ENCODE measurements around the gene AHNAK.

AHNAK gene

DNA sequence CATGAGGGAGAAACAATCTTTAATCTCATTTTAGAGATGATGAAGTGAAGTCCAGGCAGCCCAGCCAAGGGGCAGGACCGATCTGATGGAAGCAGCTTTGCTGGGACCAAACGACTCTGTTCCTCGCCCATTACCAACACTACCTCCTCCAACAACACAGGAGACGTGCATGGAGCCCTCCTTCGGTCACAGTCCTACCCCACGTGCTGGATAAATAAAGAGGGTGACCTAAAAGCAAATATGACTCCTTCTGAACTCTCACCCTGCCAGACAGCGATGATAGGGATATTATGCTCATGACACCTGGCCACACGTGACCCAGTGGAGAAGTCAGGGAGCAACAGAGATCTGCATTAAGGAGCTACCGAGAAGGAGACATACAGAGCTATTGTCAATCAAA is 101.8 kb downstream of the AHNAK start:
- no peaks in the 10 kb centered on the region for H3K27me3 ChIP-seq (ENCODE audit: control insufficient read depth, insufficient read depth, low read length)
- H3K9me3 ChIP-seq (replicated peaks; ENCODE audit: low read length): no peaks in the 10 kb centered on the region
- H3K4me3 ChIP-seq (ENCODE audit: low read length): peak overlapping the region; percentile 71
- H3K36me3 ChIP-seq (ENCODE audit: insufficient read depth, low read length): no peaks in the 10 kb centered on the region
- peaks cover 34% of the 10 kb centered on the region for H3K4me1 ChIP-seq (ENCODE audit: control insufficient read depth, insufficient read depth, low read length)
- H3K4me2 ChIP-seq (ENCODE audit: low read length): peak overlapping the region; percentile 86
- peak overlapping the region; percentile 86 for H3K9ac ChIP-seq (ENCODE audit: low read depth, low read length)

DNA sequence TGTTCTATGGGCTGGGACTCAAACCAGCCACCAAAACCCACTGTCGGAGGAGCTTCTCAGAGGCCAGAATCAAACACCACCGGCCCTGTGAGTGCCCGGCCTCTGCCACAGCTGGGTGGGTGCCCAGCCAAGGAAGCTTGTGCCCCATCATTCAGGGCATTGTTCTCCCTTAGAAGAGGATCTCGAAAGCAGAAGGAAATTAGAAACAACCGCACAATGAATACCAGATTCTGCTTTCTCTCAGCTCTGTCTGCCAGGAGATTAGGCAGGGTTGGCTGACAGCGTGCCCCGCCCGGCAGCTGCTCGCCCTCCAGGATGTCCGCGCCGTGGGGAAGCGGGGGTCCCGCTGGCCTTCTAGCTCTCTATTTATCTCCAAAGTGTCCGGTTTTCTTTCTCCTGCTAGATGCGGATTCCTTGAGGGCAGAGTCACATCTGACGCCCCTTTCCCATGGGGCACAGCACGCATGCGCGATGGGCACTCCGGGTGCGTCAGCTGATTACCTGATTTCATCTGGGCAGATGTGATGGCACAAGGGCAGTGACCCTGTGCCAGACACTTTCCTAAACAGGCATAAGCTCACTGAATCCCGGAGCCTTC is 102.3 kb downstream of the AHNAK start:
- peak overlapping the region; percentile 71 for H3K4me3 ChIP-seq (ENCODE audit: low read length)
- H3K27me3 ChIP-seq (ENCODE audit: control insufficient read depth, insufficient read depth, low read length): no peaks in the 10 kb centered on the region
- no peaks in the 10 kb centered on the region for H3K9me3 ChIP-seq (replicated peaks; ENCODE audit: low read length)
- peaks cover 31% of the 10 kb centered on the region for H3K4me1 ChIP-seq (ENCODE audit: control insufficient read depth, insufficient read depth, low read length)
- H3K4me2 ChIP-seq (ENCODE audit: low read length): peak overlapping the region; percentile 86
- H3K36me3 ChIP-seq (ENCODE audit: insufficient read depth, low read length): no peaks in the 10 kb centered on the region
- peak overlapping the region; percentile 86 for H3K9ac ChIP-seq (ENCODE audit: low read depth, low read length)

DNA sequence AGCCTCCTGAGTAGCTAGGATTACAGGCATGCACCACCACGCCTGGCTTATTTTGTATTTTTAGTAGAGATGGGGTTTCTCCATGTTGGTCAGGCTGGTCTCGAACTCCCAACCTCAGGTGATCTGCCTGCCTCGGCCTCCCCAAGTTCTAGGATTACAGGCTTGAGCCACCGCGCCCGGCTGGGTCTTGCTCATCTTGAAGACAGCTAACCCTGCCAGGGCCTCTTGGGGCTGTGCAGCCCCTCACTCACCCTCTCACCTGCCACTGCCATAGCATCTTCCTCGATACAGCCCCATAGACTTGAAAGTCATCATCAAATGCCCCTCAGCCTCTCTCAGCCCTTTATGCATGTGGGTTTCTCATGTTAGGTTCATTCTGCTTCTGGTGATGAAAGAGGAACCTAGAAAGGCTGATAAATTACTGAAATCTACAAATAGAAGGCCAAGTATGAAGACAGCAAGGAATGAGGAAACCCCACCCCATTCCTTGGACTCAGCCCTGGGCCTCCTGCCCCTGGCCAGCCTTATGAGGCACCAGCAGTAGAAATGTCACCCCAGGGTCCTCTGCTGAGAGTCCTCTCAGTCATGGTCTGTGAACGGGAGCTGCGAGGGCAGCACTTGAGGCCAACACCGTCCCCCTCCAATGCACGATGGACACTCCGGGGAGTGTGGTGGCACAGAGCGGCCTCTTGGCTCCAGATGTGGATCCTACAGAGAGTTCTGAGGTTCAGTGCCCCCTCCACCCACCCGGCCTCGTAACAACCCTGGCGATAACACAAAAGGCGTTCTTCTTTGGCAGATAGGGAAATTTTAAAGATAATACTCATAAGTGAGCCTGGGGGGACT is 103.0 kb downstream of the AHNAK start:
- H3K4me1 ChIP-seq (ENCODE audit: control insufficient read depth, insufficient read depth, low read length): peaks cover 30% of the 10 kb centered on the region

DNA sequence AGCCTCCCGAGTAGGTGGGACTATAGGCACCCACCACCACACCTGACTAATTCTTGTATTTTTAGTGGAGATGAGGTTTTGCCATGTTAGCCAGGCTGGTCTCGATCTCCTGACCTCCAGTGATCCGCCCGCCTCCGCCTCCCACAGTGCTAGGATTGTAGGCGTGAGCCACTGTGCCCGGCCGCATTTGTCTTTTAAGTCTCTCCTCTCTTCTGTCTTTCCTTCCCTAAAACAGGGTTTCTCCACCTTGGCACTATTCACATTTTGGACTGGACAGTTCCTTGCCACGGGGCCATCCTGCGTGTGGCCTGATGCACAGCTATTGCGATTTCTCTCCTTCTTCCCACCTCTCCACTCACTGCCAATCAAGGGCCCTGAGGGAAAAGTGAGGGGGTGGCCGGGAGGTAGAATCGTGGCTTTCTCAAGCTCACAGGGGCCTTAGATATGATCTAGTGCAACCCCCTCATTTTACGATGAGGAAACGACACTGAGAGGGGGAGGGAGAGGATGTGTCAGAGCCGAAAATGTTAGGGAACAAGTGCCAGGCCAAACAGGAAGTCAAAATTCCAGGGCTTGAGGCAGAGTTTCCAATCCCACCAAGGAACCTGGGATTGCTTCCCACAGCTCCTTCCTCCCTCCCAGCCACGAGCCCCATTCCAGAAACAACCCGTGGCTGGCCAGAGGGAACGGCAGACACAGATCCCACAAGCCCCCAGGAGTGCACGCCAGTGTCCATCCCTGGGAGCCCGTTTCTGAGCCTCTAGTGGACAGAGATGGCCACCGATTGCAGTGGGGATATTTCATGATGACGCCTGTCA is 106.6 kb downstream of the AHNAK start:
- peak overlapping the region; percentile 6 for H3K4me3 ChIP-seq (ENCODE audit: low read length)
- no peaks in the 10 kb centered on the region for H3K36me3 ChIP-seq (ENCODE audit: insufficient read depth, low read length)
- H3K9ac ChIP-seq (ENCODE audit: low read depth, low read length): peak overlapping the region; percentile 4
- H3K4me2 ChIP-seq (ENCODE audit: low read length): peak overlapping the region; percentile 57
- H3K27me3 ChIP-seq (ENCODE audit: control insufficient read depth, insufficient read depth, low read length): no peaks in the 10 kb centered on the region
- H3K9me3 ChIP-seq (replicated peaks; ENCODE audit: low read length): no peaks in the 10 kb centered on the region
- peaks cover 29% of the 10 kb centered on the region for H3K4me1 ChIP-seq (ENCODE audit: control insufficient read depth, insufficient read depth, low read length)

More for the DNA sequence above, 103.0 kb downstream of the AHNAK start:
- Histone ChIP-seq H3K4me2 (ENCODE audit: low read length) (peak overlapping the region; percentile 86), H3K27me3 (ENCODE audit: control insufficient read depth, insufficient read depth, low read length) (no peaks in the 10 kb centered on the region), H3K9ac (ENCODE audit: low read depth, low read length) (peak overlapping the region; percentile 86), H3K4me3 (ENCODE audit: low read length) (peak overlapping the region; percentile 71), H3K9me3 (replicated peaks; ENCODE audit: low read length) (no peaks in the 10 kb centered on the region), H3K36me3 (ENCODE audit: insufficient read depth, low read length) (no peaks in the 10 kb centered on the region)

DNA sequence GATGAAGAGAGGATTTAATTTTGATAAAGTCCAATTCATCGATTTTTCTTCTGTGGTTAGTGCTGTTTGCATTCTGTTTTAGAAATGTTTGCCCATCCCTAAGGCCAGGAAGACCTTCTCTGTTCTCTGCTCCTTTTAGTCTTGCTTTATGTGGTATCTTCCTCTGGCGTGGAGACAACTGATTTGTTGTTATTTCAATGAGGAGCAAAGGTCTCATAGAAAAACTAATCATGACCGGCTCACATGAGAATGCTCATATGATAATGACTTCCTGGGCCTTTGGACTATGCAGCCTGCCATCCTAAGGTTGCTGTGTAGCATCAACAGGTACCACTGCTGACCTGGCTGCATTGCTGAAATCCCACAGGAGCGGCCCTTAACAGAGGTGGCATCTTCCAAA is 108.0 kb downstream of the AHNAK start:
- Histone ChIP-seq H3K4me2 (ENCODE audit: low read length) (no peak overlapping the region), H3K9me3 (replicated peaks; ENCODE audit: low read length) (no peaks in the 10 kb centered on the region), H3K4me3 (ENCODE audit: low read length) (no peak overlapping the region), H3K4me1 (ENCODE audit: control insufficient read depth, insufficient read depth, low read length) (peaks cover 20% of the 10 kb centered on the region), H3K36me3 (ENCODE audit: insufficient read depth, low read length) (no peaks in the 10 kb centered on the region), H3K9ac (ENCODE audit: low read depth, low read length) (no peak overlapping the region), H3K27me3 (ENCODE audit: control insufficient read depth, insufficient read depth, low read length) (no peaks in the 10 kb centered on the region)

DNA sequence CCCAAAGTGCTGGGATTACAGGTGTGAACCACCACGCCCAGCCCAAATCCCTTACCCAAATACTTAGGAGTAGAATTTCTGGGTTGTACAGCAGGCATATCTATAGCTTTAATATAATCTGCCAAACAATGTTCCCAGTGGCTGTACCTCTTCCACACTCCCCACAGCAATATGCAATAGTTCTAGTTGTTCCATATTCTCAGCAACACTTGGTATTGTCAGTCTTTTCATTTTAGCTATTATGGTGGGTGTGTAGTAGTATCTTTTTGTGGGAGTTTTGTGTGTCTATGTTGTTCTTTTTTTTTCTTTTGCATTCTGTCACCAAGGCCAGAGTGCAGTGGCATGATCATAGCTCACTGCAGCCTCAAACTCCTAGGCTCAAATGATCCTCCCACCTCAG is 109.0 kb downstream of the AHNAK start:
- Histone ChIP-seq H3K36me3 (ENCODE audit: insufficient read depth, low read length) (no peaks in the 10 kb centered on the region), H3K4me2 (ENCODE audit: low read length) (no peak overlapping the region), H3K27me3 (ENCODE audit: control insufficient read depth, insufficient read depth, low read length) (no peaks in the 10 kb centered on the region), H3K4me1 (ENCODE audit: control insufficient read depth, insufficient read depth, low read length) (peaks cover 18% of the 10 kb centered on the region), H3K4me3 (ENCODE audit: low read length) (no peak overlapping the region), H3K9me3 (replicated peaks; ENCODE audit: low read length) (no peaks in the 10 kb centered on the region), H3K9ac (ENCODE audit: low read depth, low read length) (no peak overlapping the region)

DNA sequence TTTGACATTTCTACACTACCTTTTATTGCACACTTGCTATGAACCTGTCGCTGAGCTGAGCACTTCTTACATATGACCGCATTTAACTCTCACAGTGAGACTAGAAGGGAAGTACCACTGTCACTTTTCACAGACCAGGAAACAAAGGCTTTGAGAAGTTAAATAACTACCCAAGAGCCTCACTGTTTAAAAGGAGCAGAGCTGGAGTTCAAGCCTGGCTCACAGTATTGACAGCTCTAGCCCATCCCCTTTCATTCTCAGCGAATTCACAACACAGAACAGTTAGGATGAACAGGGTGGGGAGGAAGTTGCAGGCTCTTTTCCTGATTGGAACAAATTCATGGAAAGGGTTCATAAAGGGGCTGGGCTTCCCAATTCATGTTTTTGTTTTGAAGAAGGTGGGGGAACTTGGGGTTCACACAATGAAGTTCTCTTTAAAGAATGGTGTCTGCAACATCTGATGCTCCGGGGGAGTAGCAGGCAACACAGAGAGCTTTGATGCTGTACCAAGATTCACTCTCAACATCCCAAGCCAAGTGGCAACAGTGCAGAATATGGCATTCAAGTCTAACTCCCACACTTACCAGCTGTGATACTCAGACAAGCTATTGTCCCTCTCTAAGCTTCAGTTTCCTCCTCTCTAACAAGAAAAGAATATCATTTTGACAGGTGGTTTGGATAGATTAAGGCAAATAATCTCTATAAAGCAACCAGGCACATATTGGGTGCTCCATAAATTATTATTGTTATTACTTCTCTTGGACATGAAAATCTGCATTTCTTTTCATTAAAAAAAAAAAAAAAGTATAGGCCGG is 110.6 kb downstream of the AHNAK start:
- Histone ChIP-seq H3K27me3 (ENCODE audit: control insufficient read depth, insufficient read depth, low read length) (no peaks in the 10 kb centered on the region), H3K4me1 (ENCODE audit: control insufficient read depth, insufficient read depth, low read length) (peaks cover 30% of the 10 kb centered on the region), H3K4me2 (ENCODE audit: low read length) (no peak overlapping the region), H3K36me3 (ENCODE audit: insufficient read depth, low read length) (no peaks in the 10 kb centered on the region), H3K9me3 (replicated peaks; ENCODE audit: low read length) (no peaks in the 10 kb centered on the region), H3K9ac (ENCODE audit: low read depth, low read length) (no peak overlapping the region), H3K4me3 (ENCODE audit: low read length) (no peak overlapping the region)

DNA sequence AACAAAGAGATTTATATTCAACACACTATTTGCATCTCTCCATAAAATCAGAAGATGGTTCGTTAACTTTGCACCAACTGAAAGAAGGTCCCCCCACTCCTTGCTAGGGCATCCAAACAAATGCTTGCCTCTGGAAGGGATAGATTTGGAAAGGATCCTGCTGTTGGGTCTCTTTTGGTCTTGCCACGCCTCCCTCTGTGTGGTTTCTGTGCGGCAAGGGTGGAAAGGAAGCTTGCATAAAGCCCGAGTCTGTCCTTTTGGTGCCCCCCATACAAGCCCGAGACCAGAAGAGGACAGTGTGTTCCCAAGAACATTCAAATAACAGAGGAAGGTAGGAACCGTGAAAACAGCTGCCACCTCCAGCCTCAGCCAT is 112.7 kb downstream of the AHNAK start:
- no peak overlapping the region for H3K4me3 ChIP-seq (ENCODE audit: low read length)
- no peaks in the 10 kb centered on the region for H3K27me3 ChIP-seq (ENCODE audit: control insufficient read depth, insufficient read depth, low read length)
- no peak overlapping the region for H3K4me2 ChIP-seq (ENCODE audit: low read length)
- H3K4me1 ChIP-seq (ENCODE audit: control insufficient read depth, insufficient read depth, low read length): peaks cover 22% of the 10 kb centered on the region
- H3K9ac ChIP-seq (ENCODE audit: low read depth, low read length): no peak overlapping the region
- H3K36me3 ChIP-seq (ENCODE audit: insufficient read depth, low read length): no peaks in the 10 kb centered on the region
- no peaks in the 10 kb centered on the region for H3K9me3 ChIP-seq (replicated peaks; ENCODE audit: low read length)

DNA sequence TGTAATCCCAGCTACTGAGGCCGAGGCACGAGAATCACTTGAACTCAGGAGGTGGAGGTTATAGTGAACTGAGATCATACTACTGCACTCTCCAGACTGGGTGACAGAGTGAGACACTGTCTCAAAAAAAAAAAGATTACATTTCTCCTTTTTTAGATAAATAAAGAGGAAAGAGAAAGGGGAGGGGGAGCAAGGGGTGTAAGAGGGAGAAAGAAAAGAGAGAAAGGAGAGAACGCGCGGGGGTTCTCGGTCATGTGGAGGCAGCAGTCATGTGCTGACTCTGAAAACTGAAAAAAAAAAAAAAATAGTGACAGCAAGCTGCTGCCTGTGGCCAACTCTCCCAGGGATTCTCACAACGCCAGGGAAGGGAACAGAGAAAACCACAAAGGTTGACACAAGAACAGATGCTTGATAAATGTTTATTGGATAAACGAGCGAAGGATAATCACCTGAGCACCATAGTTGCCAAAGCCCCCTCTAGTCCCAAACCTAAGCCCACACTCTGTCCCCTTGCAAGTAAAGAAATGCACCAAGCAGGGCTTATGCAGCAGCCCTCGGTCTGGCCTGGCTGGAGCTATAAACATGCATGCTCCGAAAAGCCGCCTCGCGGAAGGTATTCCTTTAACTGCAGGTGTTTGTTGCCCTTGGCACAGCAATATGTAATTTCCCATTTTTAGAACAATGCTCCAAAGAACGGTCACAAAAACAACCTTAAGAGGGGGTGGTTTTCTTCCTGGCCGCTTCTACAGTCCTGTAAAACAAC is 113.3 kb downstream of the AHNAK start:
- H3K9me3 ChIP-seq (replicated peaks; ENCODE audit: low read length): no peaks in the 10 kb centered on the region
- no peak overlapping the region for H3K4me3 ChIP-seq (ENCODE audit: low read length)
- H3K4me2 ChIP-seq (ENCODE audit: low read length): no peak overlapping the region
- peaks cover 24% of the 10 kb centered on the region for H3K4me1 ChIP-seq (ENCODE audit: control insufficient read depth, insufficient read depth, low read length)
- no peaks in the 10 kb centered on the region for H3K36me3 ChIP-seq (ENCODE audit: insufficient read depth, low read length)
- no peaks in the 10 kb centered on the region for H3K27me3 ChIP-seq (ENCODE audit: control insufficient read depth, insufficient read depth, low read length)
- H3K9ac ChIP-seq (ENCODE audit: low read depth, low read length): no peak overlapping the region

DNA sequence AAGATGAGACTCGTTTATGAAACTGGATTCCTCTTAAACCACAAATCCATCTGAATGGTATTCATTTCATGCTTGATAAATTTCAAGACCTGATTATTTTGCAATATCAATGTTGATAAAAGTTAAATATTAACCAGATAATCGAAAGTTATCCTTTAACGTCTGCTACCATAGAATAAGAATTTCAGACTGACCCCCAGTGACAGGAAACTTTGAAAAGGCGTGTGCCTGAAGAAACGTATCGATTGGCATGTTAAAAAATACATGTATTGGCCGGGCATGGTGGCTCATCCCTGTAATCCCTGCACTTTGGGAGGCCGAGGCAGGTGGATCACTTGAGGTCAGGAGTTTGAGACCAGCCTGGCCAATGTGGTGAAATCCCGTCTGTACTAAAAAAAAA is 113.9 kb downstream of the AHNAK start:
- Histone ChIP-seq H3K4me1 (ENCODE audit: control insufficient read depth, insufficient read depth, low read length) (peaks cover 28% of the 10 kb centered on the region), H3K36me3 (ENCODE audit: insufficient read depth, low read length) (no peaks in the 10 kb centered on the region), H3K9me3 (replicated peaks; ENCODE audit: low read length) (no peaks in the 10 kb centered on the region), H3K4me3 (ENCODE audit: low read length) (no peak overlapping the region), H3K4me2 (ENCODE audit: low read length) (no peak overlapping the region), H3K9ac (ENCODE audit: low read depth, low read length) (no peak overlapping the region), H3K27me3 (ENCODE audit: control insufficient read depth, insufficient read depth, low read length) (no peaks in the 10 kb centered on the region)

Measured in skeletal muscle satellite cell (primary cell).